ENCODE data around the gene PHC2. TPM values are rescaled to one million over a fixed set of nuclear protein-coding genes. Genes with fewer than 3 reads are reported as not detected.
A peak's percentile ranks its signal among the peaks of the same experiment; 100 is the strongest.

Gene PHC2
- total and polyA plus RNA-seq, 2 of the 13 experiments (the other 11 are each of a cell fraction or from before 2014, with no cell fraction given) = 52.5 to 84.9 TPM

DNA sequence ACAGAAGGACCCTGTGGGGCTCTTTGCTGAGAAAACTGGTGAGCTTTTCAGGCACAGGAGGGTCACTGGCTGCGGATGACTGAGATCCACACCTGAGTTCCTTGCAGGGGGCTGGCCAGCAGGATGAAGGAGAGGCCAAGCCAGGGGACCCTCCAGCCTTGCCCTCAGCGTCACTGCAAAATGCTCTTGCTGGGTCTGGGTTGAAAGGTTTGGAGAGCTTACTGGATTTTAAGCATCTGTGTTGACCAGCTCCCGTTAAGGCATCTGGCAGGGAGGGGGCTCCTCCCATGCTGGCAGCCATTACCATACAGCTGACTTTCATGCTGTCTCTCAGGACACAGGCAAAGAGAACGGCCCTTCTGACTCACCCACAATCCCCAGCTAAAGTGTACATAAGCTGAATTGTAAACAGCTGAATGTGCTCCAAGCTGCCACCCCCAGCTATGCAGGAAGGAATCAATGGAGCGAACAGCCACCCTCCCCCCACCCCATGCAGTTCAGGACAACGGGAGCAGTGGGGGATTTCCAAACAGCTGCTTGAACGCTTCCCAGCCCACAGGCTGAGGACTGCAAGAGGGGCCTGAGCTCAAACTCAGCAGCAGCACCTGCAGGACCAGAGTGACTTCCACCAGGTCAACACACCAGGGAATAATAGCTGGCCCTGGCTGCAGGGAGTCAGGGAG, 88.7 kb downstream of the PHC2 start (continued):
- peak in 1 of 2 experiments; percentile 9; a peak in 1 of 4 replicates for TF ChIP-seq NR2F1 (CRISPR knock-in tag; IDR thresholded peaks at IDR 0.05)
- TF ChIP-seq ZNF382 (CRISPR knock-in tag; IDR thresholded peaks at IDR 0.05; ENCODE audit: borderline replicate concordance) = no peak
- TF ChIP-seq, protein P1, sequence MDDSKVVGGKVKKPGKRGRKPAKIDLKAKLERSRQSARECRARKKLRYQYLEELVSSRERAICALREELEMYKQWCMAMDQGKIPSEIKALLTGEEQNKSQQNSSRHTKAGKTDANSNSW (CRISPR knock-in tag; IDR thresholded peaks at IDR 0.05; ENCODE audit: borderline replicate concordance) = no peak
- no peak for TF ChIP-seq HNRNPK (IDR thresholded peaks at IDR 0.05; ENCODE audit: low read depth, low read length, poor library complexity, severe bottlenecking)
- TF ChIP-seq ZNF33A (CRISPR knock-in tag; IDR thresholded peaks at IDR 0.05; ENCODE audit: borderline replicate concordance) = no peak
- no peak for TF ChIP-seq ZNF510 (CRISPR knock-in tag; IDR thresholded peaks at IDR 0.05; ENCODE audit: low read depth)
- TF ChIP-seq BRD4 (CRISPR knock-in tag; IDR thresholded peaks at IDR 0.05) = no peak
- TF ChIP-seq, protein P2, sequence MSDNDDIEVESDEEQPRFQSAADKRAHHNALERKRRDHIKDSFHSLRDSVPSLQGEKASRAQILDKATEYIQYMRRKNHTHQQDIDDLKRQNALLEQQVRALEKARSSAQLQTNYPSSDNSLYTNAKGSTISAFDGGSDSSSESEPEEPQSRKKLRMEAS (IDR thresholded peaks at IDR 0.05) = peak; percentile 88
- peak; percentile 65; the same call in 1 of the 2 replicates for TF ChIP-seq CHD2 (IDR thresholded peaks at IDR 0.05; ENCODE audit: low read depth, low read length)
- peak; percentile 91 for TF ChIP-seq ZBTB7B (CRISPR knock-in tag; IDR thresholded peaks at IDR 0.05)
- TF ChIP-seq, protein P3, sequence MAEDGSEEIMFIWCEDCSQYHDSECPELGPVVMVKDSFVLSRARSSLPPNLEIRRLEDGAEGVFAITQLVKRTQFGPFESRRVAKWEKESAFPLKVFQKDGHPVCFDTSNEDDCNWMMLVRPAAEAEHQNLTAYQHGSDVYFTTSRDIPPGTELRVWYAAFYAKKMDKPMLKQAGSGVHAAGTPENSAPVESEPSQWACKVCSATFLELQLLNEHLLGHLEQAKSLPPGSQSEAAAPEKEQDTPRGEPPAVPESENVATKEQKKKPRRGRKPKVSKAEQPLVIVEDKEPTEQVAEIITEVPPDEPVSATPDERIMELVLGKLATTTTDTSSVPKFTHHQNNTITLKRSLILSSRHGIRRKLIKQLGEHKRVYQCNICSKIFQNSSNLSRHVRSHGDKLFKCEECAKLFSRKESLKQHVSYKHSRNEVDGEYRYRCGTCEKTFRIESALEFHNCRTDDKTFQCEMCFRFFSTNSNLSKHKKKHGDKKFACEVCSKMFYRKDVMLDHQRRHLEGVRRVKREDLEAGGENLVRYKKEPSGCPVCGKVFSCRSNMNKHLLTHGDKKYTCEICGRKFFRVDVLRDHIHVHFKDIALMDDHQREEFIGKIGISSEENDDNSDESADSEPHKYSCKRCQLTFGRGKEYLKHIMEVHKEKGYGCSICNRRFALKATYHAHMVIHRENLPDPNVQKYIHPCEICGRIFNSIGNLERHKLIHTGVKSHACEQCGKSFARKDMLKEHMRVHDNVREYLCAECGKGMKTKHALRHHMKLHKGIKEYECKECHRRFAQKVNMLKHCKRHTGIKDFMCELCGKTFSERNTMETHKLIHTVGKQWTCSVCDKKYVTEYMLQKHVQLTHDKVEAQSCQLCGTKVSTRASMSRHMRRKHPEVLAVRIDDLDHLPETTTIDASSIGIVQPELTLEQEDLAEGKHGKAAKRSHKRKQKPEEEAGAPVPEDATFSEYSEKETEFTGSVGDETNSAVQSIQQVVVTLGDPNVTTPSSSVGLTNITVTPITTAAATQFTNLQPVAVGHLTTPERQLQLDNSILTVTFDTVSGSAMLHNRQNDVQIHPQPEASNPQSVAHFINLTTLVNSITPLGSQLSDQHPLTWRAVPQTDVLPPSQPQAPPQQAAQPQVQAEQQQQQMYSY (CRISPR knock-in tag; IDR thresholded peaks at IDR 0.05) = 0 out of 2 replicates have a peak, but pooled peaks have one; percentile 33
- no peak for TF ChIP-seq ZNF75D (CRISPR knock-in tag; IDR thresholded peaks at IDR 0.05; ENCODE audit: borderline replicate concordance)
- TF ChIP-seq ZNF720 (CRISPR knock-in tag; IDR thresholded peaks at IDR 0.05) = no peak
- TF ChIP-seq SMYD3 (CRISPR knock-in tag; IDR thresholded peaks at IDR 0.05) = peak; percentile 30; the same call in 1 of the 2 replicates
- TF ChIP-seq, protein P4, sequence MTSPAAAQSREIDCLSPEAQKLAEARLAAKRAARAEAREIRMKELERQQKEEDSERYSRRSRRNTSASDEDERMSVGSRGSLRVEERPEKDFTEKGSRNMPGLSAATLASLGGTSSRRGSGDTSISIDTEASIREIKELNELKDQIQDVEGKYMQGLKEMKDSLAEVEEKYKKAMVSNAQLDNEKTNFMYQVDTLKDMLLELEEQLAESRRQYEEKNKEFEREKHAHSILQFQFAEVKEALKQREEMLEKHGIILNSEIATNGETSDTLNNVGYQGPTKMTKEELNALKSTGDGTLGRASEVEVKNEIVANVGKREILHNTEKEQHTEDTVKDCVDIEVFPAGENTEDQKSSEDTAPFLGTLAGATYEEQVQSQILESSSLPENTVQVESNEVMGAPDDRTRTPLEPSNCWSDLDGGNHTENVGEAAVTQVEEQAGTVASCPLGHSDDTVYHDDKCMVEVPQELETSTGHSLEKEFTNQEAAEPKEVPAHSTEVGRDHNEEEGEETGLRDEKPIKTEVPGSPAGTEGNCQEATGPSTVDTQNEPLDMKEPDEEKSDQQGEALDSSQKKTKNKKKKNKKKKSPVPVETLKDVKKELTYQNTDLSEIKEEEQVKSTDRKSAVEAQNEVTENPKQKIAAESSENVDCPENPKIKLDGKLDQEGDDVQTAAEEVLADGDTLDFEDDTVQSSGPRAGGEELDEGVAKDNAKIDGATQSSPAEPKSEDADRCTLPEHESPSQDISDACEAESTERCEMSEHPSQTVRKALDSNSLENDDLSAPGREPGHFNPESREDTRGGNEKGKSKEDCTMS (CRISPR knock-in tag; conservative IDR thresholded peaks at IDR 0.05) = no peak
- no peak; the same call in 1 of the 2 replicates for TF ChIP-seq PHF8 (CRISPR knock-in tag; IDR thresholded peaks at IDR 0.05)
- TF ChIP-seq JDP2 (CRISPR knock-in tag; IDR thresholded peaks at IDR 0.05; ENCODE audit: borderline replicate concordance) = no peak
- TF ChIP-seq, protein P5, sequence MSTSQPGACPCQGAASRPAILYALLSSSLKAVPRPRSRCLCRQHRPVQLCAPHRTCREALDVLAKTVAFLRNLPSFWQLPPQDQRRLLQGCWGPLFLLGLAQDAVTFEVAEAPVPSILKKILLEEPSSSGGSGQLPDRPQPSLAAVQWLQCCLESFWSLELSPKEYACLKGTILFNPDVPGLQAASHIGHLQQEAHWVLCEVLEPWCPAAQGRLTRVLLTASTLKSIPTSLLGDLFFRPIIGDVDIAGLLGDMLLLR (CRISPR knock-in tag; IDR thresholded peaks at IDR 0.05) = peak; percentile 89
- TF ChIP-seq DR1 (CRISPR knock-in tag; IDR thresholded peaks at IDR 0.05) = no peak
- TF ChIP-seq, protein P6, sequence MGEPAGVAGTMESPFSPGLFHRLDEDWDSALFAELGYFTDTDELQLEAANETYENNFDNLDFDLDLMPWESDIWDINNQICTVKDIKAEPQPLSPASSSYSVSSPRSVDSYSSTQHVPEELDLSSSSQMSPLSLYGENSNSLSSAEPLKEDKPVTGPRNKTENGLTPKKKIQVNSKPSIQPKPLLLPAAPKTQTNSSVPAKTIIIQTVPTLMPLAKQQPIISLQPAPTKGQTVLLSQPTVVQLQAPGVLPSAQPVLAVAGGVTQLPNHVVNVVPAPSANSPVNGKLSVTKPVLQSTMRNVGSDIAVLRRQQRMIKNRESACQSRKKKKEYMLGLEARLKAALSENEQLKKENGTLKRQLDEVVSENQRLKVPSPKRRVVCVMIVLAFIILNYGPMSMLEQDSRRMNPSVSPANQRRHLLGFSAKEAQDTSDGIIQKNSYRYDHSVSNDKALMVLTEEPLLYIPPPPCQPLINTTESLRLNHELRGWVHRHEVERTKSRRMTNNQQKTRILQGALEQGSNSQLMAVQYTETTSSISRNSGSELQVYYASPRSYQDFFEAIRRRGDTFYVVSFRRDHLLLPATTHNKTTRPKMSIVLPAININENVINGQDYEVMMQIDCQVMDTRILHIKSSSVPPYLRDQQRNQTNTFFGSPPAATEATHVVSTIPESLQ (CRISPR knock-in tag; conservative IDR thresholded peaks at IDR 0.05) = no peak

Data from HepG2 (cell line).